BE2C (cell line): ENCODE measurements around the gene MADD.

Source experiments
- DNase-seq: peaks from one replicate; pipeline ENCODE4 v3.0.0-alpha.2; 2020
- H3K27me3 ChIP-seq: fragments of 250-450 bp; sonication (Bioruptor Pico); 2 replicates; pipeline ENCODE4 v1.5.1; 2020; ENCODE audit warnings: mild to moderate bottlenecking
- H3K36me3 ChIP-seq: fragments of 250-450 bp; sonication (Bioruptor Pico); 2 replicates; pipeline ENCODE4 v1.5.1; 2020; ENCODE audit warnings: mild to moderate bottlenecking
- H3K4me1 ChIP-seq: fragments of 250-450 bp; sonication (Bioruptor Pico); 2 replicates; pipeline ENCODE4 v1.5.1; 2020
- H3K4me3 ChIP-seq: 2 replicates; pipeline ENCODE4 v1.5.1; 2011; ENCODE audit warnings: low read depth, low read length
- H3K9me3 ChIP-seq: fragments of 250-450 bp; sonication (Bioruptor Pico); 2 replicates; pipeline ENCODE4 v1.5.1; 2020
- TF ChIP-seq, protein P1 (sequence below): IDR thresholded peaks from 2 replicates; pipeline ENCODE4 v1.5.1; 2012; ENCODE audit warnings: mild to moderate bottlenecking, low read depth, low read length

MADD gene

DNA sequence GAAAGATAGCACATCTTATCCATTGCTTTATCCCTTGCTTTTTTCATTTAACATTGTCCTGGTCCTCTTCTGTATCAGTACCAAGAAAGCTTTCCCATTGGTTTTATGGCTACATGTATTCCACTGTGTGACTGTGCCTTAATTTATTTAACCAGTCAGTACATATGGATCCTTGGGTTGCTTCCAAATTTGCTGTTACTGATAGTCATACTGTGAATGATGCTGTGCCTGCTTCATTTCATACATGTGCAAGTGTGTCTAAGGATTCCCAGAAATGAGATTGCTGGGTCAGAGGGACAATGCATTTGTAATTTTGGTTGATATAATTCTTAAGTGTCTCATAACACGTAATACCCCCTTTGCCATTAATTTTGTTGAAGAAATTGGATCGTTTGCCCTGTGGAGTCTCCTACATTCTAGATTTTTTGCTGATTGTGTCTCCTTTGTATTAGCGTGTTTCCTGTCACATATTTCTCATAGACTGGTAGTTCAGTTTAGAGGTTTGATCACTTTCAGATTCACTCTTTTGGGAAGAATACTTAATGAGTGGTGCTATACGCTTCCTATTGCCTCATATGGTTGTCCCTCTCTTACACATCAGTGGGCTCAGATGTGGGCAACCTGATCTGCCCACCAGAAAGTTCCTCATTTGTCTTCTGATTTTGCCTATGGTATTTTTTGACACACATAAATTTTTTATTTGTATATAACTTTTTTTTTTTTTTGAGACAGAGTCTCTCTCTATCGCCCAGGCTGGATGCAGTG, 47.3 kb downstream of the MADD start:
- TF ChIP-seq, protein P1, sequence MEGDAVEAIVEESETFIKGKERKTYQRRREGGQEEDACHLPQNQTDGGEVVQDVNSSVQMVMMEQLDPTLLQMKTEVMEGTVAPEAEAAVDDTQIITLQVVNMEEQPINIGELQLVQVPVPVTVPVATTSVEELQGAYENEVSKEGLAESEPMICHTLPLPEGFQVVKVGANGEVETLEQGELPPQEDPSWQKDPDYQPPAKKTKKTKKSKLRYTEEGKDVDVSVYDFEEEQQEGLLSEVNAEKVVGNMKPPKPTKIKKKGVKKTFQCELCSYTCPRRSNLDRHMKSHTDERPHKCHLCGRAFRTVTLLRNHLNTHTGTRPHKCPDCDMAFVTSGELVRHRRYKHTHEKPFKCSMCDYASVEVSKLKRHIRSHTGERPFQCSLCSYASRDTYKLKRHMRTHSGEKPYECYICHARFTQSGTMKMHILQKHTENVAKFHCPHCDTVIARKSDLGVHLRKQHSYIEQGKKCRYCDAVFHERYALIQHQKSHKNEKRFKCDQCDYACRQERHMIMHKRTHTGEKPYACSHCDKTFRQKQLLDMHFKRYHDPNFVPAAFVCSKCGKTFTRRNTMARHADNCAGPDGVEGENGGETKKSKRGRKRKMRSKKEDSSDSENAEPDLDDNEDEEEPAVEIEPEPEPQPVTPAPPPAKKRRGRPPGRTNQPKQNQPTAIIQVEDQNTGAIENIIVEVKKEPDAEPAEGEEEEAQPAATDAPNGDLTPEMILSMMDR, result no peak
- Histone ChIP-seq H3K9me3 (no peaks in the 10 kb centered on the region), H3K4me1 (no peaks in the 10 kb centered on the region), H3K36me3 (no peaks in the 10 kb centered on the region; the same call in 1 of the 2 replicates), H3K27me3 (no peaks in the 10 kb centered on the region), H3K4me3 (no peak overlapping the region)
- DNase-seq, result no peak

DNA sequence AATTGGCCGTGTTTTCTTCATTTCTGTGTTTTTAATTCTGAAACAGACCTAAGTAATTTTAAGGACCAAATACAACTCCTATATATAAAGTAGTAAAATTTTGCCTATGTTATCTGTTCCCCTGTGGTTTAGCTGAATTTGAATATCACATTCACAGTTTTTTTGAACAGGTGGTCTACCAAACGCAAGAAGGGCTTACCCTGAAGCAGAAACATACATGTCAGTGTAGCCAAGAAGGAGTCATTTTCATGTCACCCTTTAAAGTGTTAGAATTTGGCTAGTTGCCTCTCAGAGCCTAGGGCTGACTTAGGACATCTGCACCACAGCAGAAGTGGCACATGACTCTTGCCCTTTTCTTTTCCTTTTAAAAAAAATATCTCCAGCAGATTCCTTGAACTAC, 48.2 kb downstream of the MADD start:
- Histone ChIP-seq H3K27me3 (no peaks in the 10 kb centered on the region), H3K4me1 (no peaks in the 10 kb centered on the region), H3K9me3 (no peaks in the 10 kb centered on the region), H3K36me3 (no peaks in the 10 kb centered on the region; the same call in 1 of the 2 replicates), H3K4me3 (no peak overlapping the region)
- DNase-seq, result no peak
- TF ChIP-seq, protein P1, result no peak

DNA sequence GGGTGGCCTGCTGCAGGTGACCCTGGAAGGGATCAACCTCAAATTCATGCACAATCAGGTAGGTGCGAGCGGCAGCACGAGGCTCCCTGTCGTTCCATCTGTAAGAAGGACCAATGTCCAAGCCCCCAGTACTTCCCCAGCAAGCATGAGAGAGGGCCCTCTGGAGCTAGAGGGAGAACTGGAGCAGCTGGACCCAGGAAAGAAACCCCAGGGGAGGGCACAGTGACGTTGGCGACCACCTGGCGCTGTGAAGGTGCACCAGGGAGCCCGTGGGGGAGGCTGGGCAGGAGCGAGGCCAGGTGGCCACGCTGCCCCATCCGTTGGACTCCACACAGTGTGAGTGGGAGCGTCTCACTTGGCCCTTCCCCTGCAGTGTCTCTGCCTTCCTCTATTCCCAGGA, 54.6 kb downstream of the MADD start:
- TF ChIP-seq, protein P1, result no peak
- Histone ChIP-seq H3K9me3 (no peaks in the 10 kb centered on the region), H3K4me3 (no peak overlapping the region), H3K4me1 (no peaks in the 10 kb centered on the region), H3K27me3 (no peaks in the 10 kb centered on the region), H3K36me3 (no peaks in the 10 kb centered on the region; the same call in 1 of the 2 replicates)
- DNase-seq, result no peak

DNA sequence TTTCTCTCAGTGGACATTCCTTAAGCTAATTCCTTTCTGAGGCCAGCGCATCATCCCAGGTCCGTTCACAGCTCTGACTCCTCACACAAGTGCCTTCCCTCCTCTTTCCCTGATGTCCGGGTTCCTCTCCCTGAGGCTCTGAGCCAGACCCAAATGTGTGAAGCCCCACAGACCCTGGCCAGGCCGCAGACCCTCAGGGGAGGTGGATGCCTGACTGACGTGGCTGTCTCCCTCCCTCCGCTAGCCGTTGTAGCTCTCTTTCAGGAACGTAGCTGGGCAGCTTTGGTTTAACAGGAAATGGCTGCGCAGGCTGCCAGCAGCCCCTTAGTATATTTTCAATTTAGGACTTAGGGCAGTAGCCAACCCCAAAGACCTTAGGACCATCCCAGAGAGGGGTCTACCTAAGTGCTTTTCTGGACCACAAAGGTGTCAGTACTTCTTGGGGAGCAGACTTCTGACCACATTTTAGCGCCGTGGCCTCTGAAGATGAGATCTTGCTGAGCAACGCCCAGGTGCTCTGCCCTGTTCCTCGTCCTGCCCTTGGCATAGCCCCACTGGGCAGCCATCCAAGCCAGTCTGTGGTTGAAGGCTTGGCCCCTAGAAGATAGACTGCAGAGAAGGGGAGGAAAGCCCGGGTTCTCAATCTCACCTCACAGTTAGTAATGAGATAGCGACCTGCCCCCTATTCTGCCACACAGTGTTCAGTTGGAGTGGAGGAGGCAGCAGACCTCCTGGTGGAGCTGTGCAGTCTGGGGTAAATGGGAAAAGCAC, 55.5 kb downstream of the MADD start:
- no peaks in the 10 kb centered on the region for H3K4me1 ChIP-seq
- H3K4me3 ChIP-seq, result no peak overlapping the region
- H3K9me3 ChIP-seq, result no peaks in the 10 kb centered on the region
- no peaks in the 10 kb centered on the region; the same call in 1 of the 2 replicates for H3K36me3 ChIP-seq
- TF ChIP-seq, protein P1, result no peak
- no peaks in the 10 kb centered on the region for H3K27me3 ChIP-seq
- DNase-seq, result no peak

DNA sequence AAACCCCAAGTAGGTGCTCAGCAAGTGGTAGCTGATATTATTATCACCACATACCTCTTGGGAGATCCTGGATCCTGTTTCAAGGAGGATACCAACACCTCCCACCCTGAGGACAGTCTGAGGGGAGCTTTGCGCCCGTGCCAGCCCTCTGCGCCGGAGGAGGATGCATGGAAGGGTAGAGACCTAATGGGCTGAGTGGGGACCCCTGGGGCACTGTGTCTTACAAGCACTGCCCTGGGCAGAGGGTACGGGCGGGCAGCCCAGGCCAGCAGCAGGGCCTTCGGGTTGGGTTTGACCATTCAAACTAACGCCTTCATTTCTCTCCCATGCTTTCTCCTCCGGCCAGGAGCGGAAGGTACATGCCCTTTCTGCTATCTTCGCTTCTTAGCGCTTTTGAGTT, 56.3 kb downstream of the MADD start:
- Histone ChIP-seq H3K27me3 (no peaks in the 10 kb centered on the region), H3K4me1 (no peaks in the 10 kb centered on the region), H3K4me3 (no peak overlapping the region), H3K36me3 (no peaks in the 10 kb centered on the region; the same call in 1 of the 2 replicates), H3K9me3 (no peaks in the 10 kb centered on the region)
- no peak for DNase-seq
- TF ChIP-seq, protein P1, result no peak

DNA sequence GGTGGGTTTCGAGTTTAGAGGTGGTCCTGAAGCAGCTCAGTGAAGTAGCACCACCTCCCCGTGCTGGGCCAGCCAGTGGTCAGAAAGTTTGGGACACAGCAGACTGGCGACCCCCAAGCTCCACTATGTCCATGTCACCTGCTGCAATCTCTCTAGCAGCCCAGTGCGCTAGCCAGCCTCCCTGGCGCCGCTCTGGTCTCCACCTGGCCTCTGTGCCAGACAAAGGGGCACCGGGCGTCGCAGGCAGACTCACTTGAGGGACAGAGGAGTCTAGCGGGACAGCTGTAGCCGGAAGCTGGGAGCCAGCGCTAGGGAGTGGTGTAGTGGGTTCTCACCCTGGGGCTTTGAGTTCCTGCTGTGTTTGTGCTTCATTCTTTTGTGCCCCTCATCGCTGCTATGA, 57.1 kb downstream of the MADD start:
- DNase-seq, result no peak
- TF ChIP-seq, protein P1, result no peak

More for the DNA sequence above, 57.1 kb downstream of the MADD start:
- Histone ChIP-seq H3K36me3 (no peaks in the 10 kb centered on the region; the same call in 1 of the 2 replicates), H3K4me1 (no peaks in the 10 kb centered on the region), H3K27me3 (no peaks in the 10 kb centered on the region), H3K9me3 (no peaks in the 10 kb centered on the region), H3K4me3 (no peak overlapping the region)
